ENCODE measurements around the gene ZNF276.

DNA sequence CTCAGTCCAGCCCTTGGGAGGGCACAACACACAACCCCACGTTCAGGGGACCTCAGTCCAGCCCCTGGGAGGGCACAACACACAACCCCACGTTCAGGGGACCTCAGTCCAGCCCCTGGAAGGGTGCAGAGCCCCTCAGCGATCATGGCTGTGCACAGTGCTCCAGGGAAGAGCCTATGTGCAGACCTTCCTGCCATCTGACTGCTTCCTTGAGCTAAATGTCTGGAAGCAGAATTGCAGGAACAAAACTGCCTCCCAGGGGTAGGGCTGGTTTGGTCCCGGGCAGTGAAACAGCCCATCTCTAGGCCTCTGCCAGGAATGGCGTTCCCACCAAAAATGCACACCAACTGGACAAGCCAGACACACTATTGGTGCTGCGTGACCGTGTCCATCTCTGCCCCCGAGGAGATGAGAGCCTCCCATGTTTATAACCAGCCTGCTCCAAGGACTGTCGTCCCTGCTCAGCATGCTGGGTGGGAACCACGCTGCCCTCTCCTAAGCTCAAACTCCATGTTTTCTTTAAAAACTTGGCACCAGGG lies 44.0 kb downstream of the ZNF276 start:
- TF ChIP-seq, protein P1, sequence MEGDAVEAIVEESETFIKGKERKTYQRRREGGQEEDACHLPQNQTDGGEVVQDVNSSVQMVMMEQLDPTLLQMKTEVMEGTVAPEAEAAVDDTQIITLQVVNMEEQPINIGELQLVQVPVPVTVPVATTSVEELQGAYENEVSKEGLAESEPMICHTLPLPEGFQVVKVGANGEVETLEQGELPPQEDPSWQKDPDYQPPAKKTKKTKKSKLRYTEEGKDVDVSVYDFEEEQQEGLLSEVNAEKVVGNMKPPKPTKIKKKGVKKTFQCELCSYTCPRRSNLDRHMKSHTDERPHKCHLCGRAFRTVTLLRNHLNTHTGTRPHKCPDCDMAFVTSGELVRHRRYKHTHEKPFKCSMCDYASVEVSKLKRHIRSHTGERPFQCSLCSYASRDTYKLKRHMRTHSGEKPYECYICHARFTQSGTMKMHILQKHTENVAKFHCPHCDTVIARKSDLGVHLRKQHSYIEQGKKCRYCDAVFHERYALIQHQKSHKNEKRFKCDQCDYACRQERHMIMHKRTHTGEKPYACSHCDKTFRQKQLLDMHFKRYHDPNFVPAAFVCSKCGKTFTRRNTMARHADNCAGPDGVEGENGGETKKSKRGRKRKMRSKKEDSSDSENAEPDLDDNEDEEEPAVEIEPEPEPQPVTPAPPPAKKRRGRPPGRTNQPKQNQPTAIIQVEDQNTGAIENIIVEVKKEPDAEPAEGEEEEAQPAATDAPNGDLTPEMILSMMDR (IDR thresholded peaks at IDR 0.05) = no peak
- TF ChIP-seq EP300 (IDR thresholded peaks at IDR 0.05) (no peak), POLR2A (IDR thresholded peaks at IDR 0.05) (no peak)

Measured in ovary (tissue), 3 donors.